Measurements from ENCODE around the gene ZFP36L1.

The ZFP36L1 gene

GRCh38 chr14:68762953-68763764 lies 29.7 kb downstream of the ZFP36L1 start:
- no peak for DNase-seq (ENCODE audit: low read depth in 2 of 2)

- DNase-seq (ENCODE audit: low read depth in 2 of 2), result no peak
Observed at GRCh38 chr14:68761391-68761790, 31.5 kb downstream of the ZFP36L1 start.

DNA sequence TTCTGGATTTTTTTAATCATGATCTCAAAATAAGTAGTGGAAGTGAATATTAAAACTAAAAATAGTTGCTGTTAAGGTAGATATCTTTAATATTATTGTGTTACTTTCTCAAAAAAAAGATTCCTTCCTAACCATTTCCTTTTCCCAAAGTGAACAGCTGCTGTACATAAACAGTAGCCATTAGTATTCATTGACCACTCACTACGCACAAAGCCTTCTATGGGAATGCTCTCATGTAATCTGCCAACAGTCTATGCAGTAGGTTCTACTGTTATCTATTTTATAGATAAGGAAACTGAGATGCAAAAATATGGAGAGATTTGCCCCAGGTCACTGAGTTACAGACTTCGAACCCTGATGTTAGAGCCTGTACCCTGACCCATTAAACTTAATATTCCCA lies 32.1 kb downstream of the ZFP36L1 start:
- DNase-seq (ENCODE audit: low read depth in 2 of 2), result no peak

GRCh38 chr14:68759937-68760336 lies 32.9 kb downstream of the ZFP36L1 start:
- no peak for DNase-seq (ENCODE audit: low read depth in 2 of 2)

DNA sequence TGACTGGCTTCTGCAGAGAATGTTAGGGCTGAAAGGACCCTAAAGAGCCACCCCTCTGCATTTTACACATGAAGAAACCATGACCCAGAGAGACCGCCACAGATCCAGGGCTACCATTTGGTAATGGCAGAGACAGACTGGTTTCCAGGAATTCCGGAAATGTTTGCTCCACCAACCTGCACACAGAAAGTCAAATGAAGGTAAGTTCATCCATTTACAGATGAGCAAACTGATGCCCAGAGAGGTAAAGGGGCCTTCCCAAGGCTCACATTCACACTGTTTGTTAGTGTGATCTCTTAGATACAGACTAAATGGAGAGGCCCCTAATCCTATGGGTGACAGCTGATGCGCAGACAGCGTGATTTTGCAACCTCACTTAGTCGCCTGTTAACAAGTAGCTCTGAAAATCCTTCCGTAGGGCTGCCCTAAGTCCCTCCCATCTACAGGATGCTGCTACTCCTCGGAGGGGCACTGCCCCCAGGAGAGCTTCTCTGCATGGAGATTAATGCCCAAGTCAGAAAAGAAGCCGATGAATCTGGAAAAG lies 33.8 kb downstream of the ZFP36L1 start:
- DNase-seq (ENCODE audit: low read depth in 2 of 2), result no peak

GRCh38 chr14:68758301-68758700 lies 34.6 kb downstream of the ZFP36L1 start:
- no peak for DNase-seq (ENCODE audit: low read depth in 2 of 2)

DNA sequence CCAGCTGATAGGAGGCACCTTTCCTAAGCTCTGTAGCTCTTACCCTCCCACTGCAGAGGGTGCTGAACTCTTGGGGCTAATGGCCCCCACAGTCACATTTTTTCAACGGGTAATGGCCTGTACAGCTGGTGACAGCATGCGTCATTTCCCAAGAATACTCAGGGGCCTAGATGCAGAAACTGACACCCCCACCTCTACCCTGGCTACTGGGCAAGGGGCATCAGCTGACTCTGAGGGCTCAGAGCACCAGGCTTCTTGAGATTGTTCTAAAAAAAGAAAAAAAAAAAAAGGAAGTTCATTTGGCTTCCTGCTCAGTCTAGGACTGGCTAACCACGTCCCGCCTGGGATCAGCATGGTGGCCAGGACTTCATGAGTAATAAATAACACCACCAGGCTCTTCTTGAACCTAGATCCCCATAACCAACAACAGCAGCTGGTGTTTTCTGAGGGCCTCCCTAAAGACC lies 35.2 kb downstream of the ZFP36L1 start:
- no peak for DNase-seq (ENCODE audit: low read depth in 2 of 2)

DNA sequence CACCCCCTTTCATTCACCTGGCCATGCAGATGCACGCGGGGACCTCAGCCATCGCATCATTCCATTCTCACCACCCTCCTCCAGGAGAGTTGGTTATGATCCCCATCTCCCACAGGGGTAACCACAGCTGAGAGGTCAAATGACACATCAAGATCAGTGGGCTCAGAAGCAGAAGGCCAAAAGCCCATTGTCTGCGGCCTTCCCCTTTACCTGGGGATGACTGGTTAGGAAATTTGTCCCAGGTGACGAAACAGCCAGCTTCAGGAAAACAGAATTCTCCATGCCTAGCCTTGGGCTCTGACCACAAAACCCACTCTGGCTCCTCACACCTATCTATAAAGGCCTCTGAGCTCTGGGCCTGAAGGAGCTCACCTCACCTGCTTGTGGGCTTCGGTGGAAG lies 36.1 kb downstream of the ZFP36L1 start:
- no peak for DNase-seq (ENCODE audit: low read depth in 2 of 2)

DNA sequence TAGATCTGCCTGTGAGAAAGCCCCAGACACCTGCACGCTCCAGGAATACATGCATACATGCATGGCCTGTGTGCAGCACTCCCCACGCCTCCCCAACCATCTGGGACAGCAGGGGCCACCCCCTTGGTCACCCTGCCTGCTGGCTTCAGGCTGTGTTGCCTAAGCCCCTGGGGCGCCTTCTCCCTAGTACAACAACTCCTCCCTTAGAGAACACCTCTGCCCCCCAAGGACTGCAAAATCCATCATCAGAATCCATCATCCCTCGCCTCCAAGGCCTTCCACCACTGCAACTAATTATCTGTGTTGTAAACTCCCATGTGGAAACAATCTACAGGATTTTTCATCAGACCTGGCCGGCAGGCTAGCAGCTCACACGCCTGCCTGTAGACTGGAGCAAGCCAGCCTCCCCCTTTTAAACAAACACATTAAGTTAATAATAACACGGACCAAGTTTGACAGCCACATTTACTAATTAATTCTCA lies 36.8 kb downstream of the ZFP36L1 start:
- no peak for DNase-seq (ENCODE audit: low read depth in 2 of 2)

DNA sequence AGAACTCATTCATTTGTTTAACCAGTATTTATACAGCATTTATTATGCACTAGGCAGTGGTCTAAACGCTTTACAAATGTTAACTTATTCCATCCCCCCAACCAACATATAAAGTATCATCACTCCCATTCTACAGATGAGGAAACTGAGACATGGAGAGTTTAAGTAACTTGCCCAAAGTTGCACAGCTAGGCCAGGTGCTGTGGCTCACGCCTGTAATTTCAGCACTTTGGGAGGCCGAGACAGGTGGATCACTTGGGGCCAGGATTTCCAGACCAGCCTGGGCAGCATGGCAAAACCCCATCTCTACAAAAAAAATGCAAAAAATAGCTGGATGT lies 37.9 kb downstream of the ZFP36L1 start:
- DNase-seq (ENCODE audit: low read depth in 2 of 2), result no peak

DNA sequence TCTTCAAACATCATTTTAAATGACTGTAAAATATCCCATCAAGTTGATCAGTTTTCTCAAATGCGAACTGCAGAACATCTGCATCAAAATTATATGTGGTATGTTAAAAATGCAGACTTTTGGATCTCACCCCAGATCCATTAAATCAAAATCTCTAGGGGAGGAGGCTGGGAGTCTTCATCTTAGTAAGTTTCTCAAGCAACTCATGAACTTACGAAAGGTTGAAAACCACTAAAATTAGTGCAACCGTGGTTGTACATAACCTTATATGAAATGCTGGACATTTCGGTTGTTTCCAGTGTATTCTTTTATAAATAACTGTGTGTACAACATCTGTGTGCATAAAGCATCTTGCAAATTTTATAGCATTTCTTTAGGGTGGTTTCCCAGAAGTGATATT lies 39.2 kb downstream of the ZFP36L1 start:
- no peak for DNase-seq (ENCODE audit: low read depth in 2 of 2)

DNA sequence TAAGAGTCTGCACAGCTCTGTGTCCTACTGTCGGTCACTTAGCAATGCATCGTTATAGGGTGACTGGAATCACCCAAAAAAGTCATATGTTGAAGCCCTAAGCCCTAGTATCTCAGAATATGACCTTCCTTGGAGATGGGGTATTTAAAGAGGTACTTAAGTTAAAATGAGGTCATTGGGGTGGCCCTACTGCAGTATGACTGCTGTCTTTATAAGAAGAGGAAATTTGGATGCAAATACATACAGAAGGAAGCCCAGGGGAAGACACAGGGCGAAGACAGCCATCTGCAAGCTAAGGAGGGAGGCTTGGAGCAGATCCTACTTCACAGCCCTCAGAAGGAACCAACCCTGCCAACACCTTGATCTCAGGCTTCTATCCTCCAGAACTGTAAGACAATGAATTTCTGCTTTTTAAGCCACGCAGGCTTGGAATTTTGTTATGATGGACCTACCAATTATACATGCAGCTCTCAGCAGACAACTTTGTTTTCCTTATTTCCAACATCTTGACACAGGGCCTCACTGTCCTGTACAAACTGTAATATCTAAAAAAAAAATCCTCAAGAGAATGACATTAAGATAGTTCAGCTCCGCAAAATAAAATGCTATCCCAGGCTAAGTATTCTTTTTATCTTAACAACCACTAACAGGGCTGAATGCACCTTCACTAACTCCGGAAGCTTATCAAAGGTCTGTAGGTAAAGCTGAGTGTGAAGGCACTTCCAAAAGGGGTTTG lies 40.4 kb downstream of the ZFP36L1 start:
- DNase-seq (ENCODE audit: low read depth in 2 of 2), result no peak

DNA sequence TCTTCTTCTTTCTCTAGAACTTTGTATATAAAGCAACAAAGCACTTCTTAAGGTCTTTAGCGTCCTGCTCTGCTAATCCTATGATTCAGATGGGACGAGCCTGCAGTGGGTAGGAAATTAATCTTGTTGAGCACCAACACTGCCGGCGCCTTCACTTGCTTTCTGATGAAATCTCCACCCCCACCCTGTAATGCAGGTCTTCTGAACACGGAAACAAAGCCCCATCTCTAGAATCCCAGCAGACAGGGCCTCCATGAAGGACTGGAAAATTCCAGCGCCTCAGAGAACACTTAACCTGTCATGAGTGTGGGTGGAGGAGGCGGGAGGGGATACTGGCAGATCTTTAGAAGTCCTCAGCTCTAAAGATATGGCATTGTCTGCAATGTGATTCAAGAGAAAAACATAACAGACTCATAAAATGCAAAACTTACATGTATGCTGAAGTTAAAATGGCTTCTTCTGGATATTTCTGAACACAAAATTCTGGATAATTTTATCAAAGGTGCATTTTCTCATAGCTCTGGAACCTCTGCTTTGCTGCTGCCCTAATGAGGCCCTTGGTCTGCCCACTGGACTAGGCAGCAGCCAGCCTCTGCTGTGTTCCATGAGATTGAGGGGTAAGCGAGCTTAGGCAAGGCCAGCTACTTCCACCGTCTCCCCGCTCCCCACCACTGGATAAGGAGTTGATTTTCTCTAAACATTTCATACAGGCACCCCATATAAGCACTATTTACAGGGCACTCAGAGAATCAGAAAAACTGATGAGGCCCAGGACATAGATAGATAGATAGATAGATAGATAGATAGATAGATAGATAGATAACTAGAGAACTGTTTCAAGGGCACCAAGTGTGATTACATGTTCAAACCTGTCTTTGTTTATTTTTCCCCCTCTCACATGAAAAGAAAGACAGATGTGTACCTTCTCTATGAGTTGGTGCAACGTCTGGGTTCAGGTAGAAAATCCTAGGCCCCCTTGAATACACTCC lies 43.1 kb downstream of the ZFP36L1 start:
- no peak for DNase-seq (ENCODE audit: low read depth in 2 of 2)

DNA sequence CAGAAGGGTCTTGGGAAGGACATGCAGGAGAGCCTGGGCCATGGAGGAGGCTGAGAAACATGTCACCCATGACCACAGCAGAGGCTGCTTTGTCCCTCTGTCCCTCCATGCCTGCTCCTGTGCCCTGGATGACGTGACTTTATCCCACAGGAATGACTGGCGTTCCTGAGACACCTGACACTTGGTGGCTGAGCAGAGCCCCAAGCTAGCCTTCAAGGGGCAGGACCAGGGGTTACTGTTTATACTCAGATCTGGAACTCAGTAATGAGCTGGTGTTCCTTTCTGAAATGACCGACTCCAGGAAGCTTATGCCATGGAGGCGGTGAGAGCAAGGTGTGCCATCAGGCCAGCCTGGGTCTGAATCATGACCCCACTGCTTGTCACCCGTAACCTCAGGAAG lies 44.2 kb downstream of the ZFP36L1 start:
- DNase-seq (ENCODE audit: low read depth in 2 of 2), result no peak

- DNase-seq (ENCODE audit: low read depth in 2 of 2), result no peak
Observed at GRCh38 chr14:68748260-68748659, 44.6 kb downstream of the ZFP36L1 start.

- no peak for DNase-seq (ENCODE audit: low read depth in 2 of 2)
Observed at GRCh38 chr14:68747393-68747792, 45.5 kb downstream of the ZFP36L1 start.

DNA sequence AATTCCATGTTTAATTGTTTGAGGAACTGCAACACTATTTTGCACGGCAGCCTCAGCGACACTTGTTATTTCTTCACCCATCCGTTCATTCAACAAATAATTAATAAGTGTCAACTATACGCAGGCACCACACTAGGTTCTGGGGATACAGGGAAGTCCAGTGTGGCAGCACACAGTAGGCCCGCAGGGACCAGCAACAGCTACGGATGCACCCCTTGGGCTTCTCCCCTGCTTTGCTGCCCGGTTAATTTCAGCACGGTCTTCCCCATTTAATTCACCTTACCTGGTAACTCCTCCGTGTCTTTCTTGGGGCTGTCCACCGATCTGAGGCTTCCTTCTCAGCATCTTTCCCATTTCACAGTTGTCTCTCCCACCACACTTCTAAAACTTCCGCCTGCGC lies 48.3 kb downstream of the ZFP36L1 start:
- DNase-seq (ENCODE audit: low read depth in 2 of 2), result no peak

DNA sequence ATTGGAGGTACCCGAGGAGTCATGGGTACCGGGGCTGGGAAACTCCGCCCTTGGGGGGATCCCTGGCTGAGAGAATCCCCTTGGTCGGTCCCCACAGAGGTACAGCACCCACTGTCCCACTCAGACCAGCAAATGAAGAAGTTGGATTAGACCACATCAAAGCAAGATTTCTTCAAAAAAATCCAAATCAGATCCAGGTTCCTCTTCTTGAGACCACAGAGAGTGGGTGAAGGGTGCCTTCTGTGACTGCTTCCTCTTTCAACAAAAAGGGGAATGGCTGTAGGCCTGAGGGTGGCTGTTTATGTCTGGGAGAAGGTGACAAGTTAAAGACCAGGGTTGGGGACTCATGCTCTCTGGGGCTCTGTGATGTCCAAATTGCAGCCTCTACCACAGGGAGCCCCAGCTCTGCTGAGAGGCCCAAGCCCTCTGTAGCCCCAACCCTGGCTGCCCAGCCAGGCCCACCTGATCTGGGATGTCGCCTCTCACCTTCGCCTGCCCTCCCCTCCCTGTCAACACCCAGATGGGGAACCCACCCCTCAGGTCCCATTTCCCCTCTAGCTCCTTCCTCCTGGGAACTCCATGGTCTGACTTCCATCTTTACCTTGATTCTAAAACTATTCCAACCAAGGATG lies 50.9 kb downstream of the ZFP36L1 start:
- DNase-seq (ENCODE audit: low read depth in 2 of 2), result no peak

DNA sequence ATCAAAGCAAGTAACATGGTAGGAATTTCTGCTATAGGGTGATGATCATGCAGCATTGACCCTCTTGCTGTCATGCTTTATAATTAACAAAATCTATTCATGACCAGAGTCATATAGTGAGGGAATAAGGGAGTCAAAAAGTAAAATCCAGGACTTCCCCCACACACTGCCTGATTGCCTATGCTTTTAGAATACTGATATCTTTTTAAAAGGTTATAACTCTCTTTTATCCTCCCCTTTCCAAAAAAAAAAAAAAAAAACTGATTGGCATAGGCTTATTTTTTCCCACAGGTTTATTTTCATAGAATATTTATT lies 51.4 kb downstream of the ZFP36L1 start:
- DNase-seq (ENCODE audit: low read depth in 2 of 2), result no peak

DNA sequence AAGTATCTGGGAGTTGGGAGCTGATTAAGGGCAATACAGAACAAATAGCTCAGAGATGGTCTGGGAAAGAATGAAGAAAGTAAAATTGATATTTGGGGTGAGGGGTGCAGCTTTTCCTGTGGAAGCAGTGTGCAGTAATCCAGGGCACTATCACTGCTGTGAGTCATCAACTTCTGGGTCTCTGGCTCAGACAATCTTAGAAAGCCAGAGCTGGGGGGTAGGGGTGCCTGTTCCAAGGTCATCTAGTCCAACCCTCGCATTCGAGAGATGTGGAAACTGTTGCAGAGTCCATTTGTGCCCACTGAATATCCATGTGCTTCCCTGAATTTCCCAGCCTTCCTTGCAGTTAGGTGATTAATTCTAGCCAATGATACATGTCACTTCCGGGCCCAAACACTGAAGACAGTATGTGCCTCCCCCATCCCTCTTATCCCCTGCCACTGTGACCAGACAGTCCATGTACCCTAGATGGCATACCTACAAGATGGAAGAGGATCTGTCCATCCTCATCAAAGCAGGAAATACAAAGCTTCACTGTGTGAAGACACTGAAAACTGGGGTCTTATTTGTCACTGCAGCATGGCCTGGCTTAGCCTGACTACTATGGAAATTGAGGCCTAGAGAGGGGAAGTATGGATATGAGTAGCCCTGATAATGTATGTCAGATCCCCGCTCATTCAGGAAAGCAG lies 51.9 kb downstream of the ZFP36L1 start:
- DNase-seq (ENCODE audit: low read depth in 2 of 2), result no peak

- DNase-seq (ENCODE audit: low read depth in 2 of 2), result no peak
Observed at GRCh38 chr14:68739701-68740100, 53.2 kb downstream of the ZFP36L1 start.
